ENCODE data around the gene JMJD1C.
A peak's percentile ranks its signal among the peaks of the same experiment; 100 is the strongest.

Gene JMJD1C

GRCh38 chr10:63275094-63275493 is 190.7 kb downstream of the JMJD1C start:
- DNase-seq, result no peak
- intact Hi-C loops (cut with DNase I), result no loop called here

GRCh38 chr10:63273577-63273976 is 192.2 kb downstream of the JMJD1C start:
- no peak for DNase-seq
- intact Hi-C loops (cut with DNase I), result no loop called here

GRCh38 chr10:63268798-63269503 is 196.8 kb downstream of the JMJD1C start:
- intact Hi-C loops (cut with DNase I), result loop anchor here (5.0 kb wide), 3 partner anchors 198 to 363 kb away; partner anchors contain the start of genes JMJD1C and REEP3
- DNase-seq, result peak; percentile 12 to 91 (median 71)

DNA sequence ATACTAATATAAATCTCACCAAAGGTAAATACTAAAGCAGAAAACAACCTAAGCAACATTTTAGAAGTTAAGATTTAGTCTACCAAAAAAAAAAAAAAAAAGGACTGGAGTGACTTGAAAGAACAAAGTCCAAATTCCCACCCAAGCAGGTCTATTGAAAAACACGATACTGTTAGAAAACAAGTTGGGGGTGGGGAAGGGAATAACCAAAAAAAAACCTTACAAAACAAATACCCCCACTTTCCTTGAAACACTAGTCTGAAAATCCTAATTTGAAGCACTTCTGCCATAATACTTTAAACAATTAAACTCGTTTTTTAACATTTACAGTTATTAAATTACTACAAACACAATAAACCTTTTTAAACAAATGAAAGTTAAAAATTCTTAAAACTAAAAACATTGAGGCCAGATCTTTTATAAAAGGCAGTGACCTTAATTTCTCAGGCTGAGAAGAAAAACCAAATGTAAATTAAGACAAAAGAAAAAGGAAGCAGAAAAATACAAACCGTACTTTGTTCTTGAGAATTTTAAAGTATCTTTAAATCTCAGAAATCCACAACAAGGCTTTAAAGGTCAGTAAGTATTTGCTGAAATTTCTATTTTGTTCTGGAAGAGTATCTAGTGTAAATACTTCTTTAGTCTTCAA is 197.5 kb downstream of the JMJD1C start:
- DNase-seq, result no peak
- intact Hi-C loops (cut with DNase I), result loop anchor here (5.0 kb wide), 3 partner anchors 199 to 364 kb away; partner anchors contain the start of genes JMJD1C and REEP3

DNA sequence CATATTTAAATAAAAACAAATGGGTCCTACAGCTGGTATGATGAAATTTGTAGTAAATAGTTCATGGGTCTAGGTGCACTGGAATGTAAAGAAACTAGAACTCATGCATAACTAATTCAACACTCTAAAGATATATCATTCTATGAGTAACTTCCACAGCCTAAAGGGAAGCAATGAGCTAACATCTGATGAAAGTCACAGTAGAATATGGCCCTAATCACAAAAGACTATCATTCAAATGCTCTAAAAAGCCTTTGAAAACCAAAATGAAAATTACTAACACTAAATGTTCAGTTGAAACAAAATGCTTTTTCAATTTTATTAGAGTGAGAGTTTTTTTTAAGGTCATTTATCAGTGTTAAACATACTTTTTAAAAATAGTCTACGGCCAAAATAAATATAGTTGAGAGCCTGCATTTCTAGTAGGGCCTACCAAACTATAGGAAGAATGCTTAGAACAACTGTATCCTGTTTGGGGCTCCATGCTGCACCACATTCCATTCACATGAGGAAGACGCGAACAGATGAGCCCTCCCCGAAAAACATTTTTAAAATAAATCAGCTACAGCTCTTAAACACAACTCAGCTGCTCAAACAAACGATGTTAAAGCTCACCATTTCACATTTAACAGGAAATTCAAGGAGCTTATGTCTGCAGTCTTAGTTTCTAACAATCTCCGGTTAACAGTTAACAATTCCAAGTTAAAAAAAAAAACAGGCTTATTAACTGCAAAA is 198.2 kb downstream of the JMJD1C start:
- DNase-seq, result peak in 7 of 42 donors; percentile 12 to 53 (median 25)
- intact Hi-C loops (cut with DNase I), result loop anchor here (5.0 kb wide), 3 partner anchors 200 to 365 kb away; partner anchors contain the start of genes JMJD1C and REEP3

DNA sequence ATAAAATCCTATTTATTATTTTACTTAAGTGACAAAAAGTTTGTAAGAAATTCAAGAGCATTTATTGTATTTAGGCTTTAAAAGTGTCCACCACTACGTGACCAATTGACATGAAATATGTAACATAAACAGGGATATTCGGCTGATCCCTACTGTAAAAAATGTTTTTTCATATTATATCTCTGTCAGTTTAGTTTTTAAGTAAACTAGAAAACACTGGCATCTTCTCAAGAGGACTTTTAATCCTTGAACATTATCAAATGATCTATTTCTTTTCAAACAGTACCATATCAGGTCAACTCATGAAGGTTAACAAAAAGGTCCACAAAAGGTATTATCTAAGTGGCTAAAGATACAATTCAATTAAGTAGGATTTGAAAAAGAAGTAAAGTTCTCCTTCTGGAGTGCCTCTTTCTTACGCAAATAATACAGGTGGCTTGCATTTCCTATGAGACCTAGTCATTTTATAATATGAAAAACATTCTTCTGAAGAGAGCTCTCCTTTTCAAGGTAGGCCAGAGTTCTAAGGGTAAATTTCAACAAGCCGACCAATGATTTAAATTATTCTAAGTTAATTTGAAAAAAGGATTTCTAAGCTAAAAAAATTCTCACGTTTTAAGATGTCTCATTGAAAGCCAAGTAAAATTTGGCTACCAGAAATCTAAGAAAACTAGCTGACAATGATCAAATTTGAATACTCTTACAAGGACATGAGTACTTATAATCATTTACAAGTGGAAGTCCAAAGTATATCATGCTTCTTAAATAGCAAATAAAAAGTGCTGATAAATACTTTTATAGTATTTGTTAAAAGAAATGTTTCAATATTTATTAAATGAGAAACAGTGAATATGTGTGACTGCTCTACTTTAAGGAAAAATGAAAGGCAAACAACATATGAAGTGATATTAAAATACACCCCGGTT is 199.1 kb downstream of the JMJD1C start:
- DNase-seq, result no peak
- intact Hi-C loops (cut with DNase I), result loop anchor here (5.0 kb wide), 3 partner anchors 201 to 366 kb away; partner anchors contain the start of genes JMJD1C and REEP3

GRCh38 chr10:63265683-63266235 is 200.0 kb downstream of the JMJD1C start:
- intact Hi-C loops (cut with DNase I), result loop anchor here (5.0 kb wide), 3 partner anchors 202 to 367 kb away; partner anchors contain the start of genes JMJD1C and REEP3

GRCh38 chr10:63265222-63265617 is 200.6 kb downstream of the JMJD1C start:
- DNase-seq, result peak in 18 of 42 donors; percentile 15 to 65 (median 30)
- intact Hi-C loops (cut with DNase I), result loop anchor here (5.0 kb wide), 3 partner anchors 202 to 367 kb away; partner anchors contain the start of genes JMJD1C and REEP3

More at GRCh38 chr10:63265683-63266235, 200.0 kb downstream of the JMJD1C start:
- DNase-seq, result no peak

DNA sequence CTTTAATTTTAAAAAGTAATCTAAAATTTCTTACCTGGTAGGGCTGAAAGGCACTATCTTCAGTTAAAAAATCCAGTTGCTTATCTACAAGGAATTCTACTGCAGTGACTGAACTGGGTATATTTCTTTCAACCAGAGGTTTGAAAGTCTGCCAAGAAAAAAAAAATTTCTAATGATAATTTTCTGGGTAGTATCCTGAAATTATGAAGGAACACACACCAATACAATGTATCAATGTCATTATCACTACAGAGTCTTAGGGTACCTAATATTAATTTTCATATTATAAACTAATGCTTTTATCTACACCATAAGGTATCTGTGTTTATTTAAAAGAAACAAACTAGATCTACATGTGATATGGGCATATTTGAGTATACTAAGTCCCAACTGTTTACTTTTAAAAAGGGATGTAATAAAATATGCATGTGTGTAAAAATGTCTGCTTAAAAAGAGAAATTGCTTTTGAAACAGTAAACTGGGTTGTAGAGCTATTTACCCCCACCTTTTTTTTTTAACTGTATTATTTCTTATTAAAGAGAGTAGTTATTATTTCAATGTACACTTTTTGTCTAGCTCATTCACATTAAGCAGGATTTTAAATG is 201.1 kb downstream of the JMJD1C start:
- intact Hi-C loops (cut with DNase I), result loop anchor here (5.0 kb wide), 3 partner anchors 203 to 368 kb away; partner anchors contain the start of genes JMJD1C and REEP3
- no peak for DNase-seq

- no peak for DNase-seq
- intact Hi-C loops (cut with DNase I), result no loop called here
Measured at GRCh38 chr10:63262430-63263073, 203.2 kb downstream of the JMJD1C start.

DNA sequence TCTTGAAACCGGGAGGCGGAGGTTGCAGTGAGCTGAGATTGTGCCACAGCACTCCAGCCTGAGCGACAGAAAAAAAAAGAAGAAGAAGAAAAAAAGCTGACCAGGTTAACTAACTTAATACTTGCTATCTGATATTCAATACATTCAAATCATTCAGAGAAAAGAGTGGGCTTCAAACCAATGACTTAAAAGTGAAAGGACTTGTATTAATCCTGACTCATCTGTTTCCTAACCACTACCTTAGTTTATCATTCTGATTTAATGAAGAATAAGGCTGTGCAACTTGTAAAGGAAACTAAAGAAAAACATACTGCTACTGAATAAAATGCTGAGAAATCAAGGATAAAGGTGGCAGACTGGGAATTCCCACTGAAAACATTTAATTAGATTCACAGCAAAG is 204.3 kb downstream of the JMJD1C start:
- no peak for DNase-seq
- intact Hi-C loops (cut with DNase I), result no loop called here

DNA sequence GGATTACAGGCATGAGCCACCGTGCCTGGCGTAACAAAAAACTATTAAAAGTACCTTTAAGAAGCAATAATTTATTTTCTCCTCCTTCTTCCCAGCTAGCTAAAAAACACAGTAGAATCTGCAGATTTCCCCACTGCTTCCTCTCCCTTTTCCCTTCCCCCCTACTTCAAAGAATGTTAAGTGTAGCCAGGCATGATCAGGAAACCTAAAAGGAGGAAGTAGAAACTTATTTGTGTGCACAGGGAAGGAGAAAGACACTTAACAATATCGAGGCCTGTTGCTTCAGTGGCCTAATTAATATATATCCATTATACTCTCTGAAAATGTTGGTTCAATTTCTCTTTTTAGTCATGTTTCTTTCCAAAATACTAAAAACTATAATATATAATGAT is 204.9 kb downstream of the JMJD1C start:
- no peak for DNase-seq
- intact Hi-C loops (cut with DNase I), result no loop called here

DNA sequence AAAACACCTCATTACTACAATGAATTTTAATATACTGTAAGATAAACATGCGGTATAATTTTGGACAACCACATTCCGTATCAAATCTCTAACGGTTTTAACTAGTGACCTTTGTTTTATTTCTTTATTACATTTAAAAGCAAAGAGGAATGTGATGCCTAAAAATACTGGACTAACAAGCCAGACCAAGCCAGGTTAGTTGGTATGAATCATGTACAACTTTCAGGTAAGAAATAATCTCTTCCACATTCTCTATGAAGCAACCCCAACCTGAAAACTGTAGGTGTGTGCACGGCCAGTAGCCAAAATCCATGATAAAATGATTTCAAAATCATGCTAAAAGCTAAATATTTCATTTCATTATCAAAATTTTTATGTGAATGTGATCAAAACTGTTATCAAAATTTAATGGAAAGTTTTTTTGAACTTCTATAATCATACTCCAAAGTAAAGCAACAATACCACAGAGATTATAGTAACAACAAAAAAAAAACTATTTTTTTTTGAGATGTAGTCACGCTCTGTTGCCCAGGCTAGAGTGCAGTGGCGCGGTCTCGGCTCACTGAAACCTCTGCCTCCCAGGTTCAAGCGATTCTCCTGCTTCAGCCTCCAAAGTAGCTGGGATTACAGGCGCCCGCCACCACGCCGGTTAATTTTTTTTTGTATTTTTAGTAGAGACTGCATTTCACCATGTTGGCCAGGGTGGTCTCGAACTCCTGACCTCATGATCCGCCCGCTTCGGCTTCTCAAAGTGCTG is 205.5 kb downstream of the JMJD1C start:
- intact Hi-C loops (cut with DNase I), result no loop called here
- DNase-seq, result no peak

DNA sequence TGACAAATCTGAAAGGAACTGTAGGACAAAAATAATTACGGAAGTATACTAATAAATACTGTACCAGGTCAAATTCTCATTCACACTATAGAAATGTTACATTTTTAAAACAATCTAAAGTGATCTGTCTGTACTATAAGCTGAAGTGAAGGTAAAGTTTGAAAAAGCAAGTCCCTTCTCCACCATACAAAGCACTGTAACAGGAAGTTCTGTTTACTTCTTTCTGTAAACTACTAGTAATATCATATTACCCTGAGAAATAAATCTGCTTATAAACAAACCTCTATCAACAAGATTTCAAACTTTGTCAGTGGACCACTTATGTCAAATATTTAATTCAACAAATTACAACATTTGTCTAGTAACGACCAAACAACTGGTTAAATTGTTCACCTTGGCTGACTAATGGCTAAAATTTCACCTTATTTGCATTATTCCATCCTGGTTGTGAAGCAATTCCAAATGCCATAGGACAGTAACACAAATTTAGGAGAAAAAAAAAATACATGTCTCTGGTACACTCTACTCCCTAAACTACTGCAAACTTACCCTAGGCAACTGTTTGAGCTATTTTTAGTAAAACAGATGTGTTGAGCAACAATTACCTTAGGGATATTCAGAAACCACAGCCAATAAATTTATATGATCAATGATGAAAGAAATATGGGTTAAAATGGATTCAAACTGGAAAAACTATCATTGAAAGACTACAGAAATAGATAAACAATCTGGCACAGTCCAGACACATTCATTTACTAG is 206.7 kb downstream of the JMJD1C start:
- DNase-seq, result no peak
- intact Hi-C loops (cut with DNase I), result no loop called here

DNA sequence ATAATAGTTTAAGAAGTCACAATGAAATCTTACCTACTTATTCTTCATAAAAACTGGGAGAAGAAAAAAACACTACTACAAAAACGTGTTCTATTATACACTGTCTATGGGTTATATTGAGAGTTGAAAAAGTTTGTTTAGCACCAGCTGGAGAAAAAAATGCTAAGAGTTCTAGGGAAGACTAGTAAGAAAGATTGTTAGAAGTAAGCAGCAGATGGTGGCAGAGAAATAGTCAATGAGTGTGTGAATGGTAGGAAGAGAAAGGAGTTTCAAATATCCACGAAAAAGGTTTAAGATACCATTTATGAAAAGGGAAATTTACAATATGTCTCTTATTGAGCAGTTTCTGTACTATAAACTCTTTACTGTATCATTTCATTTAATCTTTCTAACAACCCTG is 208.0 kb downstream of the JMJD1C start:
- no peak for DNase-seq
- intact Hi-C loops (cut with DNase I), result no loop called here
